ENCODE measurements around the gene CCDC142. TPM values are rescaled to one million over a fixed set of nuclear protein-coding genes. Genes with fewer than 3 reads are reported as not detected.

Gene CCDC142
- total RNA-seq, 2 experiments from 2014 or later, result 10.2 to 12.4 TPM

DNA sequence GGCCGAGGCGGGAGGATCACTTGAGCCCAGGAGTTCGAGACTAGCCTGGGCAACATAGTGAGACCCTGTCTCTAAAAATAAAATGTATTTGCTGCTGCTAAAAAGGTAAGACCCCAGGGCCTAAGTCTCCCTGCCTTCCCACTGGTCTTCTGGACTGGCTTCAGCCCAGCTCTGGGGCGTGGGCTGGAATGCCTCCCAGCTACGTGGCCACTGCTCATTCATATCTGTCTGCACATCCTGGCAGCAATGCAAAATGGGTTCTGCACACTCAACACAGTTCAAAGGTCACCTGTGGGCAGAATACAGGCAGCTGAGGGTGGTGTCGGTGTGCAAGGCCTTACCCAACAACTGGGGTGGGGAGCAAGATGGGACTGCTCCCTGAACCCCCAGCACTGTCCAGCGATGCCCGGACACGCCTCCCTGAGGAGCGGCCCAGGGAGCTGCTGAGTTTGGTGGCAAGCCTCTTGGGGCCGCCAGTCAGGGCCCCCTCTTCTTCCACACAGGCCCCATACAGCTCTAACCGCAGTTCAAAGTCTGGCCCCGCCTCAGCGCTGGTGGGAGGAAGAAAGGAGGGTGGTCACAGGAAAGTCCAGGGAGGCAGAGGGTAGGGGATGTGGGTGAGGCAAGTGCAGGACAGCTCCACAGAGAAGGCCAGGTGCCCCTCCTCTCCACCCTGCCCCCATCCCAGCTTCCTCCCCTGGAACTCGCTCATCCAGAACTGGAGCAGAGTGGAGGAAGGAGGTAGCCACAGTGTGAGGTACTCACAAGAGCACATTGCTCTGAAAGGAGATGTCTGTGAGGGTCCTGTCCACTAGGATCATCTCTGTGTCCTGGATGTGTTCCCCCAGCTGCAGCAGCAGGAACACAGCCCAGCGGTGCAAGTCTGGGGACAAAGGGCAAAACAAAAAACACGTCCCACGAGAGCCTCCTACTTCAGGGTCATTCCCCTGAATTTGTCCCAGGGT, 53.0 kb downstream of the CCDC142 start:
- POLR2A ChIA-PET, result interaction anchor here (1.3 kb wide), 1 partner anchor 28 kb away, joined by 3 read pairs; the partner anchor contains the start of gene WBP1
- Mint-ChIP-seq H3K36me3 (ENCODE audit: low read depth) (peaks cover 11% of the 10 kb centered on the region), H3K4me3 (no peak overlapping the region)

DNA sequence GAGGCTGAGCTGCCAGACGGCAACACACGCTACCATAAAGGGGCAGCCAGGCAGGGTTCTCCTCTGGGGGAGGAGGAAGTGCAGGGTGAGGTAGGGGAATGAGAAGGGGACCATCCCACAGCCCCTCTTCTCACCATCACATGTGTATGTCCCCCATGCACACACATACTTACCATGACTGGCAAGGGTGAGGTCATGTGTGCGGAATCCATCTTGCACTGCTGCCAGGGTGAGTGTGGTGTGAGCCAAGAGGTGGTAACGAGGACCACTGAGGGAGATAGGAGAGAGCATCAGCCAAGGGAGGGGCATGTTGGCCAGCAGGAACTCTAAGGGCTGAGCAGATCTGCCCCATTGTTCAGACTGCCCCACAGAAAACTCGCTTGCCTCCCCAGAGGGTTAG, 54.1 kb downstream of the CCDC142 start:
- H3K27me3 ChIP-seq (ENCODE audit: control insufficient read depth in 1 of 2, insufficient read depth in 2 of 2, low read length in 2 of 2), result no peaks in the 10 kb centered on the region
- H3K4me1 ChIP-seq (ENCODE audit: insufficient read depth, low read length), result no peaks in the 10 kb centered on the region
- H3K4me3 ChIP-seq (ENCODE audit: low read length), result no peak overlapping the region
- TF ChIP-seq, protein P1, sequence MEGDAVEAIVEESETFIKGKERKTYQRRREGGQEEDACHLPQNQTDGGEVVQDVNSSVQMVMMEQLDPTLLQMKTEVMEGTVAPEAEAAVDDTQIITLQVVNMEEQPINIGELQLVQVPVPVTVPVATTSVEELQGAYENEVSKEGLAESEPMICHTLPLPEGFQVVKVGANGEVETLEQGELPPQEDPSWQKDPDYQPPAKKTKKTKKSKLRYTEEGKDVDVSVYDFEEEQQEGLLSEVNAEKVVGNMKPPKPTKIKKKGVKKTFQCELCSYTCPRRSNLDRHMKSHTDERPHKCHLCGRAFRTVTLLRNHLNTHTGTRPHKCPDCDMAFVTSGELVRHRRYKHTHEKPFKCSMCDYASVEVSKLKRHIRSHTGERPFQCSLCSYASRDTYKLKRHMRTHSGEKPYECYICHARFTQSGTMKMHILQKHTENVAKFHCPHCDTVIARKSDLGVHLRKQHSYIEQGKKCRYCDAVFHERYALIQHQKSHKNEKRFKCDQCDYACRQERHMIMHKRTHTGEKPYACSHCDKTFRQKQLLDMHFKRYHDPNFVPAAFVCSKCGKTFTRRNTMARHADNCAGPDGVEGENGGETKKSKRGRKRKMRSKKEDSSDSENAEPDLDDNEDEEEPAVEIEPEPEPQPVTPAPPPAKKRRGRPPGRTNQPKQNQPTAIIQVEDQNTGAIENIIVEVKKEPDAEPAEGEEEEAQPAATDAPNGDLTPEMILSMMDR (IDR thresholded peaks at IDR 0.05), result no peak
- H3K9me3 ChIP-seq (ENCODE audit: control insufficient read depth in 1 of 2, insufficient read depth in 1 of 2, low read length in 2 of 2), result no peaks in the 10 kb centered on the region
- ChIA-PET CTCF (no interaction called here), POLR2A (interaction anchor here (0.8 to 1.3 kb wide), 2 partner anchors 30 to 53 kb away, joined by 3 read pairs; partner anchors contain the start of gene WBP1)
- peaks cover 11% of the 10 kb centered on the region for H3K36me3 ChIP-seq (ENCODE audit: insufficient read depth, low read length)
- Mint-ChIP-seq H3K27ac (no peak overlapping the region), H3K4me3 (no peak overlapping the region), H3K9me3 (no peaks in the 10 kb centered on the region), H3K27me3 (no peaks in the 10 kb centered on the region), H3K36me3 (ENCODE audit: low read depth) (peaks cover 11% of the 10 kb centered on the region), H3K4me1 (ENCODE audit: low read depth) (no peaks in the 10 kb centered on the region)
- DNase-seq (no peak), ATAC-seq (ENCODE audit: poor library complexity) (no peak)
- H3K27ac ChIP-seq (ENCODE audit: low read depth in 1 of 2, low read length in 2 of 2), result no peak overlapping the region
- intact Hi-C loops (cut with DNase I, micrococcal nuclease), result no loop called here

More for the DNA sequence above, 53.0 kb downstream of the CCDC142 start:
- peaks cover 9% of the 10 kb centered on the region for H3K36me3 ChIP-seq (ENCODE audit: insufficient read depth, low read length)
- Mint-ChIP-seq H3K9me3 (no peaks in the 10 kb centered on the region), H3K27me3 (no peaks in the 10 kb centered on the region), H3K4me1 (ENCODE audit: low read depth) (no peaks in the 10 kb centered on the region), H3K27ac (no peak overlapping the region)
- H3K27ac ChIP-seq (ENCODE audit: low read depth in 1 of 2, low read length in 2 of 2), result no peak overlapping the region
- CTCF ChIA-PET, result interaction anchor here (1.2 kb wide), 1 partner anchor 10 kb away, joined by 3 read pairs; no protein-coding TSS in a partner anchor
- no peaks in the 10 kb centered on the region for H3K27me3 ChIP-seq (ENCODE audit: control insufficient read depth in 1 of 2, insufficient read depth in 2 of 2, low read length in 2 of 2)
- no peaks in the 10 kb centered on the region for H3K4me1 ChIP-seq (ENCODE audit: insufficient read depth, low read length)
- TF ChIP-seq, protein P1 (IDR thresholded peaks at IDR 0.05), result no peak
- no peaks in the 10 kb centered on the region for H3K9me3 ChIP-seq (ENCODE audit: control insufficient read depth in 1 of 2, insufficient read depth in 1 of 2, low read length in 2 of 2)
- ATAC-seq (ENCODE audit: poor library complexity), result no peak
- no peak overlapping the region for H3K4me3 ChIP-seq (ENCODE audit: low read length)
- intact Hi-C loops (cut with DNase I, micrococcal nuclease), result no loop called here
- DNase-seq, result no peak

DNA sequence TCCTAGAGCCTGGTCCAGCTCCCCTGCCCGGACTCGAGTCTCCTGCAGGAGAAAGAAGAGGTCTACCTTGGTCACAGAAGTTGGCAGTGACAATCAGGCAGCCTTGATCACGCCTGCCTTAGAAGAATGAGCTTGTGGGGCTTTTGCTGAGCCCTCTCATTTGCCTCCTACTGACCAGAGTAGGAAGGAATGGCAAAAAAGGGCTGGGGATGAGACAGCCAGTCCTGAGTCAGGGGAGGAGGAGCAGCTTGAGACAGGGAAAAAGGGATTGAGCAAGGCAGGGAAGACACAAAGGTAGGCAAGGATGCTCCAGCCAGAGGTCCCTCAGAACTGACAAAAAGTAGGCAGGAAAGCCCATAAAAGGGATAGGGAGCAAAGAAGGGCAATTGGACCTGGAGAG, 55.2 kb downstream of the CCDC142 start:
- POLR2A ChIA-PET, result no interaction called here
- intact Hi-C loops (cut with DNase I, micrococcal nuclease), result no loop called here
- no peak overlapping the region for H3K27ac Mint-ChIP-seq

More for the DNA sequence above, 55.2 kb downstream of the CCDC142 start:
- H3K4me1 ChIP-seq (ENCODE audit: insufficient read depth, low read length), result no peaks in the 10 kb centered on the region
- Mint-ChIP-seq H3K4me3 (no peak overlapping the region), H3K27me3 (no peaks in the 10 kb centered on the region), H3K9me3 (no peaks in the 10 kb centered on the region), H3K36me3 (ENCODE audit: low read depth) (peaks cover 11% of the 10 kb centered on the region), H3K4me1 (ENCODE audit: low read depth) (peaks cover 6% of the 10 kb centered on the region)
- no peaks in the 10 kb centered on the region for H3K27me3 ChIP-seq (ENCODE audit: control insufficient read depth in 1 of 2, insufficient read depth in 2 of 2, low read length in 2 of 2)
- ATAC-seq (ENCODE audit: poor library complexity) (no peak), DNase-seq (no peak)
- no peak overlapping the region for H3K27ac ChIP-seq (ENCODE audit: low read depth in 1 of 2, low read length in 2 of 2)
- CTCF ChIA-PET, result no interaction called here
- H3K9me3 ChIP-seq (ENCODE audit: control insufficient read depth in 1 of 2, insufficient read depth in 1 of 2, low read length in 2 of 2), result no peaks in the 10 kb centered on the region
- no peak overlapping the region for H3K4me3 ChIP-seq (ENCODE audit: low read length)
- H3K36me3 ChIP-seq (ENCODE audit: insufficient read depth, low read length), result peaks cover 11% of the 10 kb centered on the region
- TF ChIP-seq, protein P1 (IDR thresholded peaks at IDR 0.05), result no peak

Measured in CD4-positive, alpha-beta T cell (primary cell).